SK-N-SH (cell line): ENCODE measurements around the gene YES1. TPM values are rescaled to one million over a fixed set of nuclear protein-coding genes. Genes with fewer than 3 reads are reported as not detected.

Experiments used
- CTCF ChIA-PET: fragments of 300-600, 350-600 bp; formaldehyde crosslinking; extraction: SDS; loops from one replicate; lab custom pipeline; 2021; lab: Yijun Ruan, JAX
- POLR2A ChIA-PET: fragments of 350-600 bp; sonication (Branson Sonifier 250); formaldehyde crosslinking; extraction: SDS; loops from one replicate; lab custom pipeline; 2020; ENCODE audit warnings: antibody characterized with exemption, inconsistent platforms; lab: Yijun Ruan, JAX
- DNase-seq: peaks from one replicate; pipeline ENCODE4 v3.0.0; 2012
- H2AFZ ChIP-seq: fragments of 200-600 bp; sonication (generic); 2 replicates; pipeline ENCODE4 v1.8.1; 2016; ENCODE audit warnings: antibody characterized with exemption, mild to moderate bottlenecking, low read depth
- H3F3A ChIP-seq: fragments of 200-600 bp; sonication (generic); replicated peaks from 2 replicates; pipeline ENCODE3; 2016; ENCODE audit warnings: antibody characterized with exemption, mild to moderate bottlenecking; ENCODE audit not compliant: insufficient read depth
- H3K27ac ChIP-seq, 2 experiments: fragments of 200-500 bp in 1 of 2; fragments of 200-600 bp in 1 of 2; sonication (Bioruptor generic) in 1 of 2; sonication (generic), shearing (Covaris generic) in 1 of 2; 2 replicates each; pipeline versions ENCODE4 v1.5.1 to v1.6.1; 2014 to 2016; ENCODE audit warnings: low read depth in 2 of 2, inconsistent platforms in 1 of 2, low read length in 1 of 2, mild to moderate bottlenecking in 1 of 2, mixed read lengths in 1 of 2
- H3K27me3 ChIP-seq: fragments of 200-600 bp; sonication (generic), shearing (Covaris generic); 2 replicates; pipeline ENCODE4 v1.6.1; 2016; ENCODE audit warnings: mixed run types; ENCODE audit not compliant: insufficient read depth
- H3K36me3 ChIP-seq, 2 experiments: fragments of 200-500 bp in 1 of 2; fragments of 200-600 bp in 1 of 2; sonication (Bioruptor generic) in 1 of 2; sonication (generic) in 1 of 2; replicated peaks in 1 of 2; 2 replicates each; pipeline versions ENCODE3 to v1.5.1; 2014 to 2016; ENCODE audit warnings: low read length in 1 of 2, mild to moderate bottlenecking in 1 of 2; ENCODE audit not compliant: insufficient read depth in 2 of 2, control insufficient read depth in 1 of 2
- H3K4me1 ChIP-seq, 2 experiments: fragments of 200-500 bp in 1 of 2; fragments of 200-600 bp in 1 of 2; sonication (Bioruptor generic) in 1 of 2; sonication (generic), shearing (Covaris generic) in 1 of 2; 2 replicates each; pipeline versions ENCODE4 v1.5.1 to v1.6.1; 2014 to 2016; ENCODE audit warnings: low read depth in 1 of 2, low read length in 1 of 2, mixed run types in 1 of 2; ENCODE audit not compliant: insufficient read depth in 2 of 2, control insufficient read depth in 1 of 2
- H3K4me2 ChIP-seq: fragments of 200-600 bp; sonication (generic), shearing (Covaris generic); 2 replicates; pipeline ENCODE4 v1.6.1; 2017; ENCODE audit warnings: mixed run types
- H3K4me3 ChIP-seq, 2 experiments: fragments of 200-500 bp in 1 of 2; fragments of 200-600 bp in 1 of 2; sonication (Bioruptor generic) in 1 of 2; sonication (generic), shearing (Covaris generic) in 1 of 2; 2 replicates each; pipeline versions ENCODE4 v1.5.1 to v1.8.1; 2014 to 2016; ENCODE audit warnings: low read depth in 2 of 2, inconsistent platforms in 1 of 2, low read length in 1 of 2, mild to moderate bottlenecking in 1 of 2, mixed read lengths in 1 of 2, moderate library complexity in 1 of 2
- H3K79me2 ChIP-seq: fragments of 200-600 bp; sonication (generic); 2 replicates; pipeline ENCODE4 v1.8.1; 2017; ENCODE audit warnings: mild to moderate bottlenecking; ENCODE audit not compliant: insufficient read depth
- H3K9ac ChIP-seq: fragments of 200-600 bp; sonication (generic); 2 replicates; pipeline ENCODE4 v1.6.1; 2017; ENCODE audit warnings: mixed run types
- H3K9me2 ChIP-seq: fragments of 200-600 bp; sonication (generic); 2 replicates; pipeline ENCODE4 v1.6.1; 2017; ENCODE audit warnings: mixed run types
- H3K9me3 ChIP-seq: fragments of 200-600 bp; sonication (generic); 2 replicates; pipeline ENCODE4 v1.6.1; 2017; ENCODE audit warnings: mixed run types, mild to moderate bottlenecking, moderate library complexity
- H4K20me1 ChIP-seq: fragments of 200-600 bp; sonication (generic); 2 replicates; pipeline ENCODE4 v1.6.1; 2017; ENCODE audit warnings: mild to moderate bottlenecking, mixed run types; ENCODE audit not compliant: insufficient read depth
- ELF1 ChIP-seq: IDR thresholded peaks from 2 replicates; pipeline ENCODE4 v1.4.0; 2012
- EP300 ChIP-seq, 2 experiments: IDR thresholded peaks; 2 replicates each; pipeline versions ENCODE4 v1.4.0 to v1.6.1; 2012; ENCODE audit warnings: borderline replicate concordance in 1 of 2, low read depth in 1 of 2, low read length in 1 of 2
- EZH2phosphoT487 ChIP-seq: fragments of 200-600 bp; sonication (generic); IDR thresholded peaks from 2 replicates; pipeline ENCODE4 v1.6.1; 2017; ENCODE audit warnings: low read depth, mixed run types, mild to moderate bottlenecking, antibody characterized with exemption, moderate library complexity, borderline replicate concordance
- FOSL2 ChIP-seq: IDR thresholded peaks from 2 replicates; pipeline ENCODE4 v1.4.0; 2012; ENCODE audit warnings: low read depth, mild to moderate bottlenecking, moderate library complexity, borderline replicate concordance
- FOXJ3 ChIP-seq: sonication (generic); formaldehyde crosslinking; IDR thresholded peaks from 2 replicates; pipeline ENCODE4 v1.5.1; 2020; ENCODE audit warnings: mild to moderate bottlenecking, missing genetic modification reagents
- FOXM1 ChIP-seq: IDR thresholded peaks from 2 replicates; pipeline ENCODE4 v1.4.0; 2012; ENCODE audit warnings: low read depth, mild to moderate bottlenecking
- GABPA ChIP-seq: IDR thresholded peaks from 2 replicates; pipeline ENCODE4 v1.4.0; 2012; ENCODE audit warnings: low read depth, mild to moderate bottlenecking
- IRF3 ChIP-seq: fragments of 150-350 bp; IDR thresholded peaks from 2 replicates; pipeline ENCODE4 v1.6.1; 2016; ENCODE audit warnings: mild to moderate bottlenecking, low read depth, low read length
- JUND ChIP-seq: IDR thresholded peaks from 2 replicates; pipeline ENCODE4 v1.4.0; 2012
- MAX ChIP-seq: IDR thresholded peaks from 2 replicates; pipeline ENCODE4 v1.4.0; 2012; ENCODE audit warnings: low read depth
- MEF2A ChIP-seq: IDR thresholded peaks from 2 replicates; pipeline ENCODE4 v1.4.0; 2012; ENCODE audit warnings: low read depth, borderline replicate concordance
- MXI1 ChIP-seq: IDR thresholded peaks from 2 replicates; pipeline ENCODE4 v1.6.1; 2012; ENCODE audit warnings: mild to moderate bottlenecking, low read depth, low read length, improper control_type of control experiment
- NFIC ChIP-seq: IDR thresholded peaks from 2 replicates; pipeline ENCODE4 v1.4.0; 2012; ENCODE audit warnings: borderline replicate concordance
- NRF1 ChIP-seq: IDR thresholded peaks from 2 replicates; pipeline ENCODE4 v1.6.1; 2012; ENCODE audit warnings: low read depth, mild to moderate bottlenecking, low read length
- RAD21 ChIP-seq: IDR thresholded peaks from 2 replicates; pipeline ENCODE4 v1.6.1; 2012; ENCODE audit warnings: mild to moderate bottlenecking, low read length
- REST ChIP-seq: IDR thresholded peaks from 2 replicates; pipeline ENCODE4 v1.6.1; 2012; ENCODE audit warnings: mild to moderate bottlenecking, low read depth, low read length, moderate library complexity
- RXRA ChIP-seq: IDR thresholded peaks from 2 replicates; pipeline ENCODE4 v1.4.0; 2012; ENCODE audit warnings: low read depth, mild to moderate bottlenecking, borderline replicate concordance
- SIN3A ChIP-seq: IDR thresholded peaks from 2 replicates; pipeline ENCODE4 v1.6.1; 2012; ENCODE audit warnings: low read depth, mild to moderate bottlenecking, low read length, moderate library complexity, borderline replicate concordance
- TEAD4 ChIP-seq: IDR thresholded peaks from 2 replicates; pipeline ENCODE4 v1.4.0; 2012; ENCODE audit warnings: mild to moderate bottlenecking, borderline replicate concordance; ENCODE audit not compliant: insufficient read depth
- USF1 ChIP-seq: IDR thresholded peaks from 2 replicates; pipeline ENCODE4 v1.4.0; 2012; ENCODE audit warnings: low read depth, borderline replicate concordance
- WGBS: methylation state at CpG from one replicate; pipeline ENCODE4 v1.1.6; 2017; ENCODE audit warnings: low lambda C conversion rate; 5-methylcytosine and 5-hydroxymethylcytosine counted together
- polyA plus RNA-seq, 3 experiments: library from polyadenylated mRNA; depleted of rRNA; stranded (reverse); fragments of >200 nt; gene quantifications; 2 replicates each; pipeline ENCODE4 v1.2.3, GENCODE V29; 2012

Gene YES1
- polyA plus RNA-seq, 1 of the 3 experiments (the other 2 are of a cell fraction) = 7.9 TPM

- POLR2A ChIA-PET = no interaction called here
- TF ChIP-seq EZH2phosphoT487 (no peak), MXI1 (no peak), FOSL2 (no peak), RAD21 (no peak), JUND (no peak), NFIC (no peak), SIN3A (no peak), REST (no peak), RXRA (no peak), USF1 (no peak), NRF1 (no peak), FOXJ3 (no peak), ELF1 (no peak), MAX (no peak), IRF3 (no peak), MEF2A (no peak), FOXM1 (no peak), TEAD4 (no peak), EP300 (IDR thresholded peaks at IDR 0.05; ENCODE audit: borderline replicate concordance in 1 of 2, low read depth in 1 of 2, low read length in 1 of 2) (no peak), GABPA (no peak)
- Histone ChIP-seq H3K79me2 (peaks cover 4% of the 10 kb centered on the region; the same call in 1 of the 2 replicates), H3K4me1 (peaks cover 0 to 5% of the 10 kb centered on the region in 2 experiments; a peak in 1 of 4 replicates), H3K27me3 (no peaks in the 10 kb centered on the region), H3K9me2 (0 out of 2 replicates have a peak, but pooled peaks cover 3% of the 10 kb centered on the region), H3K36me3 (no peaks in the 10 kb centered on the region), H2AFZ (no peak overlapping the region), H4K20me1 (peaks cover 5% of the 10 kb centered on the region; the same call in 1 of the 2 replicates), H3K4me2 (no peak overlapping the region), H3K9me3 (no peaks in the 10 kb centered on the region), H3K27ac (no peak overlapping the region), H3F3A (no peaks in the 10 kb centered on the region), H3K9ac (no peak overlapping the region), H3K4me3 (no peak overlapping the region)
- CTCF ChIA-PET = no interaction called here
- DNase-seq = no peak
- 42% methylated on average over 1 of the region's 1 CpG for WGBS
Measured at GRCh38 chr18:766550-766860, 45.5 kb downstream of the YES1 start.
